ENCODE data around the gene CYP3A4. TPM values are rescaled to one million over a fixed set of nuclear protein-coding genes. Genes with fewer than 3 reads are reported as not detected.
A peak's percentile ranks its signal among the peaks of the same experiment; 100 is the strongest.

CYP3A4 gene
- total and polyA plus RNA-seq, 2 of the 13 experiments (the other 11 are each of a cell fraction or from before 2014, with no cell fraction given) = 0.11 to 0.24 TPM

DNA sequence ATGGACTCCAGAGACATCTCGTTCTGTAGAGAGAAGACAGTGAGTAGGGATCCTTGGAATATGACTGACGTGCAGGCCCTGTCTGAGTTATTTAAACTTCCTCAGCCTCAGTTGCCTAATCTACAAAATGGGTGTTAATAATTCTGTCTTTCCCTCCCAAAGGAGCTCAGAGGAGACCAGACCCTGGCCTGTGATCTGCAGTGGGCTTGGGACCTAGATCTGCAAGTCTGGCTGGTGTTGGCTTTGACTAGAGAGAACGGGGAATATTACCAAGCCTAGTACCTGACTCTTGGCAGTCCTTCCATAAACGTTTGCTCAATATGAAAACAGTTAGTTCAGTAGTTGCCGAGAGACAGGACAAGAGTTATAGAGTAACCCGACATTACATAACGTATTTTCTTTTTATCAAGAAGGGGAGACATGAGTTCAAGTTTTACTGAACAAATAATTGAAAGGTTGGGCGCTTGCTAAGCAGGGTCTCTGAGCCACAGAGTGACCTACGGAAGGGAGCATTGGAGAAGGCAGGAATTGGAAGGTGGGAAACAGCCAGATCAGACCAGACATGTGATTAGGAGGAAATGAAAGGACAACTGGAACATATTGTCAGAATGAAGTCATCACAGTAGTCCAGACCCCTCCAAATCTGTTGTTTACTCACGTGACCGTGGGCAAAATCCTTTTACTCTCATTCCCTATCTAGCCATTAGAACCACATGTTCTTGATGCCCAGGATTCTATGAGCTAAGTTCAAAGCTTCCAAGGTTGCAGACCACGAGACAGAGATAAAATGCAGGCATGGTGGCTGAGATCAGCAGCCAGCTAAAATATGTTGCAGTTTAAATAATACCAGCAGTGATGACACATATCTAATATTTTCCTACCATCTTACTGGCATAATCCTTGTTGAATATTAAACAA is 10.9 kb upstream of the CYP3A4 start (continued):
- TF ChIP-seq ZNF496 (CRISPR knock-in tag; IDR thresholded peaks at IDR 0.05; ENCODE audit: insufficient replicate concordance) (no peak), ZNF589 (CRISPR knock-in tag; conservative IDR thresholded peaks at IDR 0.05) (0 out of 2 replicates have a peak, but pooled peaks have one; percentile 11), MAZ (IDR thresholded peaks at IDR 0.05; ENCODE audit: borderline replicate concordance, low read depth, low read length) (no peak), MAZ (CRISPR knock-in tag; IDR thresholded peaks at IDR 0.05; ENCODE audit: low read depth) (no peak), SIX4 (CRISPR knock-in tag; IDR thresholded peaks at IDR 0.05) (peak; percentile 13; the same call in 1 of the 2 replicates), ZNF460 (CRISPR knock-in tag; IDR thresholded peaks at IDR 0.05; ENCODE audit: borderline replicate concordance) (peak; percentile 24; the same call in 1 of the 2 replicates), CCAR2 (optimal IDR thresholded peaks at IDR 0.05; ENCODE audit: low read depth, low read length) (no peak), NR2F6 (IDR thresholded peaks at IDR 0.05) (peak; percentile 22; the same call in 1 of the 2 replicates), NR2F6 (CRISPR knock-in tag; IDR thresholded peaks at IDR 0.05) (peak; percentile 5; the same call in 1 of the 2 replicates), NCOA2 (CRISPR knock-in tag; IDR thresholded peaks at IDR 0.05) (peak; percentile 74), ADNP (CRISPR knock-in tag; IDR thresholded peaks at IDR 0.05) (peak; percentile 34; the same call in 1 of the 2 replicates), ARNT2 (CRISPR knock-in tag; IDR thresholded peaks at IDR 0.05; ENCODE audit: low read depth) (peak; percentile 62; the same call in 1 of the 2 replicates), NFIC (IDR thresholded peaks at IDR 0.05; ENCODE audit: low read length) (0 out of 2 replicates have a peak, but pooled peaks have one; percentile 57), RFX3 (CRISPR knock-in tag; IDR thresholded peaks at IDR 0.05) (peak; percentile 36; the same call in 1 of the 2 replicates), CREB1 (IDR thresholded peaks at IDR 0.05) (peak; percentile 16; the same call in 1 of the 2 replicates), CREB1 (CRISPR knock-in tag; IDR thresholded peaks at IDR 0.05) (peak; percentile 61; the same call in 1 of the 2 replicates), SAP130 (CRISPR knock-in tag; IDR thresholded peaks at IDR 0.05; ENCODE audit: low read depth) (peak; percentile 46), SOX5 (CRISPR knock-in tag; IDR thresholded peaks at IDR 0.05; ENCODE audit: borderline replicate concordance) (peak; percentile 69), HMG20B (CRISPR knock-in tag; conservative IDR thresholded peaks at IDR 0.05) (0 out of 2 replicates have a peak, but pooled peaks have one; percentile 22), GPN1 (CRISPR knock-in tag; IDR thresholded peaks at IDR 0.05; ENCODE audit: borderline replicate concordance) (no peak), EED (CRISPR knock-in tag; IDR thresholded peaks at IDR 0.05) (no peak)
- TF ChIP-seq, protein P1, sequence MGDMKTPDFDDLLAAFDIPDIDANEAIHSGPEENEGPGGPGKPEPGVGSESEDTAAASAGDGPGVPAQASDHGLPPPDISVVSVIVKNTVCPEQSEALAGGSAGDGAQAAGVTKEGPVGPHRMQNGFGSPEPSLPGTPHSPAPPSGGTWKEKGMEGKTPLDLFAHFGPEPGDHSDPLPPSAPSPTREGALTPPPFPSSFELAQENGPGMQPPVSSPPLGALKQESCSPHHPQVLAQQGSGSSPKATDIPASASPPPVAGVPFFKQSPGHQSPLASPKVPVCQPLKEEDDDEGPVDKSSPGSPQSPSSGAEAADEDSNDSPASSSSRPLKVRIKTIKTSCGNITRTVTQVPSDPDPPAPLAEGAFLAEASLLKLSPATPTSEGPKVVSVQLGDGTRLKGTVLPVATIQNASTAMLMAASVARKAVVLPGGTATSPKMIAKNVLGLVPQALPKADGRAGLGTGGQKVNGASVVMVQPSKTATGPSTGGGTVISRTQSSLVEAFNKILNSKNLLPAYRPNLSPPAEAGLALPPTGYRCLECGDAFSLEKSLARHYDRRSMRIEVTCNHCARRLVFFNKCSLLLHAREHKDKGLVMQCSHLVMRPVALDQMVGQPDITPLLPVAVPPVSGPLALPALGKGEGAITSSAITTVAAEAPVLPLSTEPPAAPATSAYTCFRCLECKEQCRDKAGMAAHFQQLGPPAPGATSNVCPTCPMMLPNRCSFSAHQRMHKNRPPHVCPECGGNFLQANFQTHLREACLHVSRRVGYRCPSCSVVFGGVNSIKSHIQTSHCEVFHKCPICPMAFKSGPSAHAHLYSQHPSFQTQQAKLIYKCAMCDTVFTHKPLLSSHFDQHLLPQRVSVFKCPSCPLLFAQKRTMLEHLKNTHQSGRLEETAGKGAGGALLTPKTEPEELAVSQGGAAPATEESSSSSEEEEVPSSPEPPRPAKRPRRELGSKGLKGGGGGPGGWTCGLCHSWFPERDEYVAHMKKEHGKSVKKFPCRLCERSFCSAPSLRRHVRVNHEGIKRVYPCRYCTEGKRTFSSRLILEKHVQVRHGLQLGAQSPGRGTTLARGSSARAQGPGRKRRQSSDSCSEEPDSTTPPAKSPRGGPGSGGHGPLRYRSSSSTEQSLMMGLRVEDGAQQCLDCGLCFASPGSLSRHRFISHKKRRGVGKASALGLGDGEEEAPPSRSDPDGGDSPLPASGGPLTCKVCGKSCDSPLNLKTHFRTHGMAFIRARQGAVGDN (CRISPR knock-in tag; IDR thresholded peaks at IDR 0.05) = peak; percentile 5; the same call in 1 of the 2 replicates
- TF ChIP-seq, protein P2, sequence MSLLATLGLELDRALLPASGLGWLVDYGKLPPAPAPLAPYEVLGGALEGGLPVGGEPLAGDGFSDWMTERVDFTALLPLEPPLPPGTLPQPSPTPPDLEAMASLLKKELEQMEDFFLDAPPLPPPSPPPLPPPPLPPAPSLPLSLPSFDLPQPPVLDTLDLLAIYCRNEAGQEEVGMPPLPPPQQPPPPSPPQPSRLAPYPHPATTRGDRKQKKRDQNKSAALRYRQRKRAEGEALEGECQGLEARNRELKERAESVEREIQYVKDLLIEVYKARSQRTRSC (CRISPR knock-in tag; IDR thresholded peaks at IDR 0.05; ENCODE audit: low read depth) = no peak
- TF ChIP-seq, protein P3, sequence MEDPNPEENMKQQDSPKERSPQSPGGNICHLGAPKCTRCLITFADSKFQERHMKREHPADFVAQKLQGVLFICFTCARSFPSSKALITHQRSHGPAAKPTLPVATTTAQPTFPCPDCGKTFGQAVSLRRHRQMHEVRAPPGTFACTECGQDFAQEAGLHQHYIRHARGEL (CRISPR knock-in tag; IDR thresholded peaks at IDR 0.05) = no peak
- TF ChIP-seq, protein P4, sequence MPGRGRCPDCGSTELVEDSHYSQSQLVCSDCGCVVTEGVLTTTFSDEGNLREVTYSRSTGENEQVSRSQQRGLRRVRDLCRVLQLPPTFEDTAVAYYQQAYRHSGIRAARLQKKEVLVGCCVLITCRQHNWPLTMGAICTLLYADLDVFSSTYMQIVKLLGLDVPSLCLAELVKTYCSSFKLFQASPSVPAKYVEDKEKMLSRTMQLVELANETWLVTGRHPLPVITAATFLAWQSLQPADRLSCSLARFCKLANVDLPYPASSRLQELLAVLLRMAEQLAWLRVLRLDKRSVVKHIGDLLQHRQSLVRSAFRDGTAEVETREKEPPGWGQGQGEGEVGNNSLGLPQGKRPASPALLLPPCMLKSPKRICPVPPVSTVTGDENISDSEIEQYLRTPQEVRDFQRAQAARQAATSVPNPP (CRISPR knock-in tag; IDR thresholded peaks at IDR 0.05) = 0 out of 2 replicates have a peak, but pooled peaks have one; percentile 31

All from HepG2 (cell line).